HepG2 (cell line): Measurements from ENCODE around the gene TRIO. TPM values are rescaled to one million over a fixed set of nuclear protein-coding genes. Genes with fewer than 3 reads are reported as not detected.

ENCODE experiments used
- AGO2 ChIP-seq: fragments of 200-400 bp; formaldehyde crosslinking; optimal IDR thresholded peaks from 2 replicates; pipeline ENCODE3; 2017; ENCODE audit warnings: mild to moderate bottlenecking, low read depth, low read length, moderate library complexity
- FLYWCH1 ChIP-seq: sonication (generic); formaldehyde crosslinking; IDR thresholded peaks from 2 replicates; pipeline ENCODE4 v1.8.1; 2023; ENCODE audit warnings: mild to moderate bottlenecking, missing genetic modification reagents
- FOXM1 ChIP-seq: sonication (generic); formaldehyde crosslinking; IDR thresholded peaks from 2 replicates; pipeline ENCODE4 v1.5.0; 2020; ENCODE audit warnings: missing genetic modification reagents
- HNRNPK ChIP-seq: fragments of 200-400 bp; formaldehyde crosslinking; IDR thresholded peaks from 2 replicates; pipeline ENCODE4 v1.6.1; 2018; ENCODE audit warnings: low read length, low read depth, moderate library complexity, mild to moderate bottlenecking; ENCODE audit not compliant: poor library complexity, severe bottlenecking
- NR2F2 ChIP-seq: IDR thresholded peaks from 2 replicates; pipeline ENCODE4 v1.6.1; 2012; ENCODE audit warnings: low read depth, inconsistent platforms, borderline replicate concordance
- RBM22 ChIP-seq: fragments of 200-400 bp; formaldehyde crosslinking; optimal IDR thresholded peaks from 2 replicates; pipeline ENCODE3; 2017; ENCODE audit warnings: mild to moderate bottlenecking, low read length, moderate library complexity
- RFXAP ChIP-seq: sonication (generic); formaldehyde crosslinking; IDR thresholded peaks from 2 replicates; pipeline ENCODE4 v1.4.0; 2020; ENCODE audit warnings: missing genetic modification reagents, borderline replicate concordance
- SAP130 ChIP-seq: IDR thresholded peaks from 2 replicates; pipeline ENCODE4 v1.6.1; 2016; ENCODE audit warnings: low read depth
- SIN3A ChIP-seq: IDR thresholded peaks from 2 replicates; pipeline ENCODE4 v1.6.1; 2011; ENCODE audit warnings: low read depth, mild to moderate bottlenecking, control low read depth, low read length, borderline replicate concordance
- TBL1XR1 ChIP-seq: fragments of 150-350 bp; IDR thresholded peaks from 2 replicates; pipeline ENCODE4 v1.6.1; 2014; ENCODE audit warnings: borderline replicate concordance, low read length; ENCODE audit not compliant: partially characterized antibody
- YEATS4 ChIP-seq: sonication (generic); formaldehyde crosslinking; IDR thresholded peaks from 2 replicates; pipeline ENCODE4 v1.4.0; 2020; ENCODE audit warnings: missing genetic modification reagents, borderline replicate concordance
- ZNF644 ChIP-seq: IDR thresholded peaks from 2 replicates; pipeline ENCODE4 v1.6.1; 2016; ENCODE audit warnings: low read depth
- polyA plus RNA-seq, 8 experiments: library from polyadenylated mRNA; depleted of rRNA in 3 of 8; stranded (reverse) in 7 of 8; unstranded in 1 of 8; fragments of >200 nt; fragmentation: Illumina TruSeq in 4 of 8; extraction: Trizol in 4 of 8; gene quantifications; 2 replicates each; pipeline versions ENCODE4 v1.2.1 to v1.2.3, GENCODE V29; 2011 to 2016; ENCODE audit warnings: low read depth in 4 of 8, missing spikeins in 1 of 8, mixed read lengths in 1 of 8; ENCODE audit not compliant: insufficient read depth in 1 of 8
- total RNA-seq, 5 experiments: library from RNA; depleted of rRNA; stranded (reverse); fragments of >200 nt; fragmentation: Illumina TruSeq; extraction: Trizol; gene quantifications; 2 replicates each; pipeline ENCODE4 v1.2.3, GENCODE V29; 2016; ENCODE audit warnings: low read depth in 1 of 5
- TF ChIP-seq, protein P1 (sequence below): sonication (generic); formaldehyde crosslinking; IDR thresholded peaks from 2 replicates; pipeline ENCODE4 v1.4.0; 2020; ENCODE audit warnings: low read depth, missing genetic modification reagents
- TF ChIP-seq, protein P2 (sequence below), 2 experiments: IDR thresholded peaks; 2 replicates each; pipeline ENCODE4 v1.6.1; 2011 to 2012; ENCODE audit warnings: low read length in 2 of 2, borderline replicate concordance in 1 of 2, low read depth in 1 of 2, mild to moderate bottlenecking in 1 of 2, moderate library complexity in 1 of 2
- TF ChIP-seq, protein P3 (sequence below): sonication (generic); formaldehyde crosslinking; IDR thresholded peaks from 2 replicates; pipeline ENCODE4 v1.4.0; 2020; ENCODE audit warnings: missing genetic modification reagents
- TF ChIP-seq, protein P4 (sequence below): IDR thresholded peaks from 2 replicates; pipeline ENCODE4 v1.6.1; 2016; ENCODE audit warnings: mild to moderate bottlenecking
- TF ChIP-seq, protein P5 (sequence below): IDR thresholded peaks from 2 replicates; pipeline ENCODE4 v1.6.1; 2016
- TF ChIP-seq, protein P6 (sequence below): sonication (generic); formaldehyde crosslinking; IDR thresholded peaks from 2 replicates; pipeline ENCODE4 v1.8.1; 2023; ENCODE audit warnings: mild to moderate bottlenecking, missing genetic modification reagents, borderline replicate concordance

The TRIO gene
- total and polyA plus RNA-seq, 2 of the 13 experiments (the other 11 are each of a cell fraction or from before 2014, with no cell fraction given) = 45.2 to 45.9 TPM

DNA sequence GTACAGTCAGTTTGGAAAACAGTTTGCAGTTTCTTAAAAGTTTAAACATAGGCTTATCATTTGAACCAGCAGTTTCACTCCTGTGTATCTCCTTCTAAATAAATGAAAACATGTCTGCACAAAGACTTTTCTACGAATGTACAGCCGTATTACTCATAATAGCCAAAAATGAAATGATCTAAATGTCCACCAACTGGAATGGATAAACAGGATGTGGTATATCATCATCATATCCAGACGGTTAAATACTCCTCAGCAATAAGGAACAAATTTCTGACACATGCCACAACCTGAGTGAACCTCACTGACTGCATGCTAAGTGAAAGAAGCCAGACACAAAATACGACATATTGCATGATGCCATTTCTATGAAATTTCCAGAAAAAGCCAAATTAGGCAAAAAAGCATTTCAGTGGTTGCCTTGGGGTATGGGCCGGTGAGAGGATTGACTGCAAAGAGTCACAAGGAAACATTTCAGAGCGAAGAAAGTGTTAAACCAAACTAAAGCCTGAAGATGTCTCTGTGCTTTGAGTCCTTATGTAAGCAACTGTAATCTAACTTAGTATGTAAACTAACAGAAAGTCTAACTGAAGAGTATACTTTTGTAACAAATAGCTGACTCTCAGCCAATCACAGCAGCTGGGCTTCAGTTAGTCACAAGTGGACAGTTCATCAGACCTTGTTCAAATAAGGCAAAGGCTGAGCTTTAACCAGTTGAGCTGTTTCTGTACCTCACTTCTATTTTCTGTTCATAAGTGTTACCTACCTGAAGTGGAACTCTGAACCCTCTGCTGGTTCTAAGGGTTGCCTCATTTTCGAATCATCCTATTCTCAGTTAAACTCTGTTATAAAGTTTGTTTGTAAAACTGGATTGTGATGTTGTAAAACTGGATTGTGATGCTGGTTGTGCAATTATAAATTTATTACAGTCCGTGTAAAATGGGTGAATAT is 65.2 kb downstream of the TRIO start (continued):
- TF ChIP-seq, protein P1, sequence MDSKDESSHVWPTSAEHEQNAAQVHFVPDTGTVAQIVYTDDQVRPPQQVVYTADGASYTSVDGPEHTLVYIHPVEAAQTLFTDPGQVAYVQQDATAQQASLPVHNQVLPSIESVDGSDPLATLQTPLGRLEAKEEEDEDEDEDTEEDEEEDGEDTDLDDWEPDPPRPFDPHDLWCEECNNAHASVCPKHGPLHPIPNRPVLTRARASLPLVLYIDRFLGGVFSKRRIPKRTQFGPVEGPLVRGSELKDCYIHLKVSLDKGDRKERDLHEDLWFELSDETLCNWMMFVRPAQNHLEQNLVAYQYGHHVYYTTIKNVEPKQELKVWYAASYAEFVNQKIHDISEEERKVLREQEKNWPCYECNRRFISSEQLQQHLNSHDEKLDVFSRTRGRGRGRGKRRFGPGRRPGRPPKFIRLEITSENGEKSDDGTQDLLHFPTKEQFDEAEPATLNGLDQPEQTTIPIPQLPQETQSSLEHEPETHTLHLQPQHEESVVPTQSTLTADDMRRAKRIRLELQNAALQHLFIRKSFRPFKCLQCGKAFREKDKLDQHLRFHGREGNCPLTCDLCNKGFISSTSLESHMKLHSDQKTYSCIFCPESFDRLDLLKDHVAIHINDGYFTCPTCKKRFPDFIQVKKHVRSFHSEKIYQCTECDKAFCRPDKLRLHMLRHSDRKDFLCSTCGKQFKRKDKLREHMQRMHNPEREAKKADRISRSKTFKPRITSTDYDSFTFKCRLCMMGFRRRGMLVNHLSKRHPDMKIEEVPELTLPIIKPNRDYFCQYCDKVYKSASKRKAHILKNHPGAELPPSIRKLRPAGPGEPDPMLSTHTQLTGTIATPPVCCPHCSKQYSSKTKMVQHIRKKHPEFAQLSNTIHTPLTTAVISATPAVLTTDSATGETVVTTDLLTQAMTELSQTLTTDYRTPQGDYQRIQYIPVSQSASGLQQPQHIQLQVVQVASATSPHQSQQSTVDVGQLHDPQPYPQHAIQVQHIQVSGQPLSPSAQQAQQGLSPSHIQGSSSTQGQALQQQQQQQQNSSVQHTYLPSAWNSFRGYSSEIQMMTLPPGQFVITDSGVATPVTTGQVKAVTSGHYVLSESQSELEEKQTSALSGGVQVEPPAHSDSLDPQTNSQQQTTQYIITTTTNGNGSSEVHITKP (CRISPR knock-in tag) = no peak
- TF ChIP-seq ZNF644 = 0 out of 2 replicates have a peak, but pooled peaks have one; percentile 54
- TF ChIP-seq, protein P2, sequence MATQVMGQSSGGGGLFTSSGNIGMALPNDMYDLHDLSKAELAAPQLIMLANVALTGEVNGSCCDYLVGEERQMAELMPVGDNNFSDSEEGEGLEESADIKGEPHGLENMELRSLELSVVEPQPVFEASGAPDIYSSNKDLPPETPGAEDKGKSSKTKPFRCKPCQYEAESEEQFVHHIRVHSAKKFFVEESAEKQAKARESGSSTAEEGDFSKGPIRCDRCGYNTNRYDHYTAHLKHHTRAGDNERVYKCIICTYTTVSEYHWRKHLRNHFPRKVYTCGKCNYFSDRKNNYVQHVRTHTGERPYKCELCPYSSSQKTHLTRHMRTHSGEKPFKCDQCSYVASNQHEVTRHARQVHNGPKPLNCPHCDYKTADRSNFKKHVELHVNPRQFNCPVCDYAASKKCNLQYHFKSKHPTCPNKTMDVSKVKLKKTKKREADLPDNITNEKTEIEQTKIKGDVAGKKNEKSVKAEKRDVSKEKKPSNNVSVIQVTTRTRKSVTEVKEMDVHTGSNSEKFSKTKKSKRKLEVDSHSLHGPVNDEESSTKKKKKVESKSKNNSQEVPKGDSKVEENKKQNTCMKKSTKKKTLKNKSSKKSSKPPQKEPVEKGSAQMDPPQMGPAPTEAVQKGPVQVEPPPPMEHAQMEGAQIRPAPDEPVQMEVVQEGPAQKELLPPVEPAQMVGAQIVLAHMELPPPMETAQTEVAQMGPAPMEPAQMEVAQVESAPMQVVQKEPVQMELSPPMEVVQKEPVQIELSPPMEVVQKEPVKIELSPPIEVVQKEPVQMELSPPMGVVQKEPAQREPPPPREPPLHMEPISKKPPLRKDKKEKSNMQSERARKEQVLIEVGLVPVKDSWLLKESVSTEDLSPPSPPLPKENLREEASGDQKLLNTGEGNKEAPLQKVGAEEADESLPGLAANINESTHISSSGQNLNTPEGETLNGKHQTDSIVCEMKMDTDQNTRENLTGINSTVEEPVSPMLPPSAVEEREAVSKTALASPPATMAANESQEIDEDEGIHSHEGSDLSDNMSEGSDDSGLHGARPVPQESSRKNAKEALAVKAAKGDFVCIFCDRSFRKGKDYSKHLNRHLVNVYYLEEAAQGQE (IDR thresholded peaks at IDR 0.05; ENCODE audit: borderline replicate concordance in 1 of 2, low read depth in 1 of 2, low read length in 2 of 2) = no peak
- TF ChIP-seq, protein P3, sequence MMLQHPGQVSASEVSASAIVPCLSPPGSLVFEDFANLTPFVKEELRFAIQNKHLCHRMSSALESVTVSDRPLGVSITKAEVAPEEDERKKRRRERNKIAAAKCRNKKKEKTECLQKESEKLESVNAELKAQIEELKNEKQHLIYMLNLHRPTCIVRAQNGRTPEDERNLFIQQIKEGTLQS (CRISPR knock-in tag) = 0 out of 2 replicates have a peak, but pooled peaks have one; percentile 10
- no peak for TF ChIP-seq SIN3A
- no peak for TF ChIP-seq NR2F2
- peak; percentile 70 for TF ChIP-seq SAP130 (CRISPR knock-in tag)
- TF ChIP-seq AGO2 = no peak
- TF ChIP-seq TBL1XR1 = no peak
- TF ChIP-seq RBM22 = peak; percentile 45
- no peak for TF ChIP-seq HNRNPK
- peak; percentile 46; the same call in 1 of the 2 replicates for TF ChIP-seq FOXM1 (CRISPR knock-in tag)
- TF ChIP-seq FLYWCH1 (CRISPR knock-in tag) = no peak
- TF ChIP-seq RFXAP = peak; percentile 71; the same call in 1 of the 2 replicates
- TF ChIP-seq, protein P4, sequence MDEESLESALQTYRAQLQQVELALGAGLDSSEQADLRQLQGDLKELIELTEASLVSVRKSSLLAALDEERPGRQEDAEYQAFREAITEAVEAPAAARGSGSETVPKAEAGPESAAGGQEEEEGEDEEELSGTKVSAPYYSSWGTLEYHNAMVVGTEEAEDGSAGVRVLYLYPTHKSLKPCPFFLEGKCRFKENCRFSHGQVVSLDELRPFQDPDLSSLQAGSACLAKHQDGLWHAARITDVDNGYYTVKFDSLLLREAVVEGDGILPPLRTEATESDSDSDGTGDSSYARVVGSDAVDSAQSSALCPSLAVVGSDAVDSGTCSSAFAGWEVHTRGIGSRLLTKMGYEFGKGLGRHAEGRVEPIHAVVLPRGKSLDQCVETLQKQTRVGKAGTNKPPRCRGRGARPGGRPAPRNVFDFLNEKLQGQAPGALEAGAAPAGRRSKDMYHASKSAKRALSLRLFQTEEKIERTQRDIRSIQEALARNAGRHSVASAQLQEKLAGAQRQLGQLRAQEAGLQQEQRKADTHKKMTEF (CRISPR knock-in tag) = peak; percentile 43; the same call in 1 of the 2 replicates
- TF ChIP-seq, protein P5, sequence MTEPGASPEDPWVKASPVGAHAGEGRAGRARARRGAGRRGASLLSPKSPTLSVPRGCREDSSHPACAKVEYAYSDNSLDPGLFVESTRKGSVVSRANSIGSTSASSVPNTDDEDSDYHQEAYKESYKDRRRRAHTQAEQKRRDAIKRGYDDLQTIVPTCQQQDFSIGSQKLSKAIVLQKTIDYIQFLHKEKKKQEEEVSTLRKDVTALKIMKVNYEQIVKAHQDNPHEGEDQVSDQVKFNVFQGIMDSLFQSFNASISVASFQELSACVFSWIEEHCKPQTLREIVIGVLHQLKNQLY (CRISPR knock-in tag) = no peak
- TF ChIP-seq YEATS4 (CRISPR knock-in tag) = 0 out of 2 replicates have a peak, but pooled peaks have one; percentile 30
- TF ChIP-seq, protein P6, sequence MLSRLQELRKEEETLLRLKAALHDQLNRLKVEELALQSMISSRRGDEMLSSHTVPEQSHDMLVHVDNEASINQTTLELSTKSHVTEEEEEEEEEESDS (CRISPR knock-in tag) = no peak
